Thoracic aorta (tissue), 2 donors: Measurements from ENCODE around the gene DHFR. TPM values are rescaled to one million over a fixed set of nuclear protein-coding genes. Genes with fewer than 3 reads are reported as not detected.

Experiments used
- ATAC-seq: fragments of 150-250 bp; one replicate; pipeline ENCODE4 v1.8.0; 2017; ENCODE audit warnings: low read depth; ENCODE audit not compliant: insufficient number of reproducible peaks, low FRiP score
- DNase-seq: peaks from one replicate; pipeline ENCODE4 v3.0.0-alpha.2; 2020; ENCODE audit warnings: low spot score
- H3K27ac ChIP-seq, 2 donors: fragments of 200-600 bp; sonication (generic); 1 replicate in 1 of 2; 2 replicates in 1 of 2; pipeline ENCODE4 v1.5.1; 2016; ENCODE audit warnings: mild to moderate bottlenecking in 2 of 2, moderate library complexity in 2 of 2
- H3K27me3 ChIP-seq: fragments of 200-600 bp; sonication (generic); replicated peaks from 2 replicates; pipeline ENCODE4 v1.6.0; 2016; ENCODE audit warnings: mild to moderate bottlenecking; ENCODE audit not compliant: insufficient read depth
- H3K36me3 ChIP-seq: fragments of 200-600 bp; sonication (generic); one replicate; pipeline ENCODE4 v1.5.1; 2016
- H3K4me1 ChIP-seq, 2 donors: fragments of 200-600 bp; sonication (generic); 1 replicate in 1 of 2; 2 replicates in 1 of 2; pipeline versions ENCODE4 v1.5.1 to v1.6.0; 2016; ENCODE audit warnings: low read depth in 2 of 2, mild to moderate bottlenecking in 1 of 2; ENCODE audit not compliant: control insufficient read depth in 1 of 2
- H3K4me3 ChIP-seq: fragments of 200-600 bp; sonication (generic); 2 replicates; pipeline ENCODE4 v1.5.1; 2016; ENCODE audit warnings: mild to moderate bottlenecking
- H3K9me3 ChIP-seq: fragments of 200-600 bp; sonication (generic); 2 replicates; pipeline ENCODE4 v1.5.1; 2016
- CTCF ChIP-seq: fragments of 200-600 bp; sonication (generic); IDR thresholded peaks from one replicate; pipeline ENCODE4 v1.5.1; 2019; ENCODE audit warnings: antibody characterized with exemption
- total RNA-seq, 2 donors: library from RNA; depleted of rRNA; stranded (reverse); fragments of >200 nt; gene quantifications; one replicate each; pipeline versions ENCODE4 v1.1.0 to v1.2.3, GENCODE V29; 2016

The DHFR gene
- total RNA-seq, 2 donors from 2014 or later, result 9.9 to 11.9 TPM

- no peak for DNase-seq
- no peak for ATAC-seq
- no peaks in the 10 kb centered on the region for H3K36me3 ChIP-seq
Measured at GRCh38 chr5:80641353-80641752, 13.4 kb downstream of the DHFR start.

DNA sequence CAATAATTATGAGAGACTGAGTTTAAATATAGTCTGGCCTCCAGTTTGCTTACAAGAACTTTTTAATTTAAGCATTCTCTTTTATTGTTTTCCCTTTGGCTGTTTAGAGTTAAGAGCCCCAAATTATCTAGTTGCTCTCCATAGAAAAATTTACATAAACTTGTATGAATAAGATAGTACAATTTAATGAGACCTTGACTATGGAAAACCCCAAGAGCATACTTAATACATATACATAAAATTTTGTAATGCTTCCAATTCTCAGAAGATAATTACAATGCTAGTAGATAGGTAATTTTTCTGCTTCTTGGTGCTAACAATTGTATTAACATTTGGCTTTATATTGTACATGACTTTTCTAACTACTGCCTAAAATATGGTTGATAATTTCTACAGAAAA lies 20.6 kb downstream of the DHFR start:
- Histone ChIP-seq H3K9me3 (no peaks in the 10 kb centered on the region), H3K36me3 (no peaks in the 10 kb centered on the region), H3K27ac (no peak overlapping the region), H3K4me1 (no peaks in the 10 kb centered on the region), H3K27me3 (no peaks in the 10 kb centered on the region), H3K4me3 (no peak overlapping the region)
- TF ChIP-seq CTCF, result no peak
- ATAC-seq (no peak), DNase-seq (no peak)

More at GRCh38 chr5:80641353-80641752, 13.4 kb downstream of the DHFR start:
- no peaks in the 10 kb centered on the region for H3K9me3 ChIP-seq
- no peak overlapping the region for H3K27ac ChIP-seq
- H3K27me3 ChIP-seq, result no peaks in the 10 kb centered on the region
- TF ChIP-seq CTCF, result no peak
- H3K4me1 ChIP-seq, result no peaks in the 10 kb centered on the region
- H3K4me3 ChIP-seq, result no peak overlapping the region

DNA sequence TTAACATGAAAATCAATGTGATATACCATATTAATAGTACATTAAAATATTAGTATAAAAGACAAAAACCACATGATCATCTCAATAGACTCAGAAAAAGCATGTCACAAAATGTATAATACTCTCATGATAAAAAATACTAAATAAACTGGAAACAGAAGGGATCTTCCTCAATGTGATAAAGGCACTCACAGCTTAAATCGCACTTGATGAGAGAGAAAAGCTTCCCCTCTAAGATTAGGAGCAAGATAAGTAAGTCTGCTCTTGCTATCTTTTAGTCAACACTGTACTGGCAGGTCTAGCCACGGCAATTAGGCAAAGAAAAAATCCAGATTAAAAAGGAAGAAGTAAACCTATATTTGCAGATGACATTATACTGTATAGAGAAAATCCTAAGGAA lies 22.1 kb downstream of the DHFR start:
- H3K27ac ChIP-seq, result no peak overlapping the region
- no peaks in the 10 kb centered on the region for H3K9me3 ChIP-seq
- no peak for ATAC-seq
- no peak for TF ChIP-seq CTCF
- H3K4me1 ChIP-seq, result no peaks in the 10 kb centered on the region
- H3K27me3 ChIP-seq, result no peaks in the 10 kb centered on the region
- no peak for DNase-seq
- no peaks in the 10 kb centered on the region for H3K36me3 ChIP-seq
- no peak overlapping the region for H3K4me3 ChIP-seq

DNA sequence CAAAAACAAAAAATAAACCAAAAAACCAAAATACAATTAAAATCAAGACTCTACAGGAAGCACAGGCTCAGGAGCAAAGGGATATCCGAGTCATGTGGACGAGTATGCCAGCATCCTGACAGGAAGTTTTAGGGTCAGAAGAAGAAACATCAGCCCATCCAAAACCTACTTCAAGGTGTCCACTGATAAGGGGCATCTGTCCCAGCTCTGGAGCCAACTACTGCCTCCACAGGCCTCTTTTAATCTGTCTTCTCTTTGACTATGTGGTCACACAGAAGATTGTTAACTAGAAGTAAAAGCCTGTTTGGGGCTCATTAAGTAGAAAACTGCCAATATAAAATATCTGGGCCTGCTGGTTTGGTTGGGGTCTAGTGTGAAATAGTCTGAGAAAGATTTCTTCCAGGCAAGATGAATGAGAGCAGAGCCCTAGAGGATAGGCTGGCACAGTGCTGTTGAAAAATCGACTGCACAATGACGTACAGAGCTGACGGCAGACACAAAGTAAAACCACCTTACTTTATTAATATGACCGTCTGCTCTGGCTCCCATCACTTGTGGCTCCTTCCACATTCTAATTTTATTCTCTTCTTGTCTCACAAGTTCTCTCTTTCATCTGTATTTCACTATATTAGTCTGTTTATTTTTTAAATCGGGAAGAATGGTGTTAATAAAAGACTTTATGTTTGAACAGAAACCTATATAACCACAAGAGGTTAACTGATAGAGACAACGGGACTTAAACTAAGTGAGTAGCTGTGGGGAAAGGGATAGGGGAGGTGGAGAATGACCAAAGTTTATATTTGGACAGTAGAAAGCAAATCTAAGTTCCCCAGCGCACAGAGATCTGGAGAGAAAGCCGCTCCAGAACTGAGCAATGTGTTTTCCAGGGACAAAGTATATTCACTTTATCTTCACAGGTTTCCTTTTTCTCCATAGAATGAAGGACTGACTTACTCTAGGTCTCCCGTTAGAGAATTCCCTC lies 23.2 kb downstream of the DHFR start:
- ATAC-seq, result no peak
- TF ChIP-seq CTCF, result no peak
- Histone ChIP-seq H3K27me3 (no peaks in the 10 kb centered on the region), H3K9me3 (no peaks in the 10 kb centered on the region), H3K27ac (no peak overlapping the region), H3K36me3 (no peaks in the 10 kb centered on the region), H3K4me1 (no peaks in the 10 kb centered on the region), H3K4me3 (no peak overlapping the region)
- no peak for DNase-seq

- ATAC-seq, result no peak
- H3K27ac ChIP-seq, result no peak overlapping the region
- H3K27me3 ChIP-seq, result no peaks in the 10 kb centered on the region
- H3K4me3 ChIP-seq, result no peak overlapping the region
- no peak for TF ChIP-seq CTCF
- H3K9me3 ChIP-seq, result no peaks in the 10 kb centered on the region
- no peaks in the 10 kb centered on the region for H3K36me3 ChIP-seq
- H3K4me1 ChIP-seq, result no peaks in the 10 kb centered on the region
- no peak for DNase-seq
Measured at GRCh38 chr5:80629281-80629680, 25.5 kb downstream of the DHFR start.
